GM12801 (cell line): ENCODE measurements around the gene KREMEN1.

Source experiments
- CTCF ChIP-seq: IDR thresholded peaks from one replicate; pipeline ENCODE4 v1.5.1; 2011; ENCODE audit warnings: control low read depth; ENCODE audit not compliant: insufficient read length; ENCODE audit errors: extremely low read depth

Gene KREMEN1

GRCh38 chr22:29074276-29074772 is 1.5 kb downstream of the KREMEN1 start:
- TF ChIP-seq CTCF: no peak

GRCh38 chr22:29078036-29078868 is 5.4 kb downstream of the KREMEN1 start:
- TF ChIP-seq CTCF: no peak

GRCh38 chr22:29078869-29079207 is 6.0 kb downstream of the KREMEN1 start:
- TF ChIP-seq CTCF: no peak

- no peak for TF ChIP-seq CTCF
These were observed 6.5 kb downstream of the KREMEN1 start for GRCh38 chr22:29079218-29079901.

- TF ChIP-seq CTCF: no peak
These were observed 7.5 kb downstream of the KREMEN1 start for GRCh38 chr22:29080106-29080975.

GRCh38 chr22:29081517-29082236 is 8.8 kb downstream of the KREMEN1 start:
- TF ChIP-seq CTCF: no peak
